RWPE2 (cell line): ENCODE measurements around the gene ETV4.

ENCODE experiments used
- ATAC-seq: fragments of 200-7000 bp; cut with Tn5 transposase; 3 replicates; pipeline ENCODE4 v1.9.1; 2021; ENCODE audit warnings: low read depth
- DNase-seq: peaks from one replicate; pipeline ENCODE4 v3.0.0-alpha.2; 2020; ENCODE audit warnings: low spot score
- H3K27ac ChIP-seq: fragments of 450-650 bp; 2 replicates; pipeline ENCODE4 v1.5.1; 2017; ENCODE audit warnings: mild to moderate bottlenecking; ENCODE audit not compliant: poor library complexity, severe bottlenecking
- H3K27me3 ChIP-seq: fragments of 250-450 bp; sonication (Bioruptor Pico); 2 replicates; pipeline ENCODE4 v1.5.1; 2021; ENCODE audit warnings: mild to moderate bottlenecking, moderate library complexity; ENCODE audit not compliant: insufficient read depth, poor library complexity, severe bottlenecking
- H3K36me3 ChIP-seq: fragments of 250-450 bp; sonication (Bioruptor Pico); 2 replicates; pipeline ENCODE4 v1.5.1; 2020; ENCODE audit warnings: low read depth, mild to moderate bottlenecking, moderate library complexity
- H3K4me1 ChIP-seq: fragments of 250-450 bp; sonication (Bioruptor Pico); 2 replicates; pipeline ENCODE4 v1.5.1; 2021; ENCODE audit warnings: mild to moderate bottlenecking, moderate library complexity; ENCODE audit not compliant: insufficient read depth, poor library complexity, severe bottlenecking
- H3K4me3 ChIP-seq: fragments of 250-450 bp; sonication (Bioruptor Pico); 2 replicates; pipeline ENCODE4 v1.5.1; 2021; ENCODE audit warnings: mild to moderate bottlenecking, moderate library complexity; ENCODE audit not compliant: severe bottlenecking
- H3K9me3 ChIP-seq: fragments of 250-450 bp; sonication (Bioruptor Pico); 2 replicates; pipeline ENCODE4 v1.5.1; 2021; ENCODE audit warnings: mild to moderate bottlenecking, moderate library complexity; ENCODE audit not compliant: severe bottlenecking
- TF ChIP-seq, protein P1 (sequence below): fragments of 450-650 bp; IDR thresholded peaks from one replicate; pipeline ENCODE4 v1.5.1; 2017; ENCODE audit warnings: mild to moderate bottlenecking, moderate library complexity; ENCODE audit not compliant: poor library complexity, severe bottlenecking

Gene ETV4

GRCh38 chr17:43546319-43547188, at the start of gene ETV4:
ETV4 (minus strand) TSS chr17:43546340; CDS start chr17:43545617, 723 bp downstream.
- Histone ChIP-seq H3K9me3 (no peaks in the 10 kb centered on the region), H3K4me1 (peaks cover 24% of the 10 kb centered on the region), H3K36me3 (no peaks in the 10 kb centered on the region), H3K27ac (peak within 1 kb of the TSS; percentile 85), H3K4me3 (peak within 1 kb of the TSS; percentile 56), H3K27me3 (no peaks in the 10 kb centered on the region)
- TF ChIP-seq, protein P1, sequence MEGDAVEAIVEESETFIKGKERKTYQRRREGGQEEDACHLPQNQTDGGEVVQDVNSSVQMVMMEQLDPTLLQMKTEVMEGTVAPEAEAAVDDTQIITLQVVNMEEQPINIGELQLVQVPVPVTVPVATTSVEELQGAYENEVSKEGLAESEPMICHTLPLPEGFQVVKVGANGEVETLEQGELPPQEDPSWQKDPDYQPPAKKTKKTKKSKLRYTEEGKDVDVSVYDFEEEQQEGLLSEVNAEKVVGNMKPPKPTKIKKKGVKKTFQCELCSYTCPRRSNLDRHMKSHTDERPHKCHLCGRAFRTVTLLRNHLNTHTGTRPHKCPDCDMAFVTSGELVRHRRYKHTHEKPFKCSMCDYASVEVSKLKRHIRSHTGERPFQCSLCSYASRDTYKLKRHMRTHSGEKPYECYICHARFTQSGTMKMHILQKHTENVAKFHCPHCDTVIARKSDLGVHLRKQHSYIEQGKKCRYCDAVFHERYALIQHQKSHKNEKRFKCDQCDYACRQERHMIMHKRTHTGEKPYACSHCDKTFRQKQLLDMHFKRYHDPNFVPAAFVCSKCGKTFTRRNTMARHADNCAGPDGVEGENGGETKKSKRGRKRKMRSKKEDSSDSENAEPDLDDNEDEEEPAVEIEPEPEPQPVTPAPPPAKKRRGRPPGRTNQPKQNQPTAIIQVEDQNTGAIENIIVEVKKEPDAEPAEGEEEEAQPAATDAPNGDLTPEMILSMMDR = no peak
- DNase-seq (peak; percentile 96), ATAC-seq (peak; percentile 75)

- H3K36me3 ChIP-seq = no peaks in the 10 kb centered on the region
- H3K4me3 ChIP-seq = no peak overlapping the region
- TF ChIP-seq, protein P1 = no peak
- no peaks in the 10 kb centered on the region for H3K27me3 ChIP-seq
- no peak for ATAC-seq
- H3K9me3 ChIP-seq = no peaks in the 10 kb centered on the region
- DNase-seq = no peak
- H3K4me1 ChIP-seq = peaks cover 23% of the 10 kb centered on the region
- H3K27ac ChIP-seq = no peak overlapping the region
These were observed 49.3 kb upstream of the ETV4 start for GRCh38 chr17:43595466-43595865.

GRCh38 chr17:43591779-43592562, 45.8 kb upstream of the ETV4 start:
- Histone ChIP-seq H3K27me3 (no peaks in the 10 kb centered on the region), H3K36me3 (no peaks in the 10 kb centered on the region), H3K9me3 (no peaks in the 10 kb centered on the region), H3K4me1 (peaks cover 15% of the 10 kb centered on the region), H3K4me3 (no peak overlapping the region), H3K27ac (peak overlapping the region; percentile 74)
- ATAC-seq (peak; percentile 85), DNase-seq (no peak)
- TF ChIP-seq, protein P1 = no peak

- TF ChIP-seq, protein P1 = no peak
- DNase-seq = no peak
- H3K27ac ChIP-seq = peak overlapping the region; percentile 74
- ATAC-seq = no peak
- H3K27me3 ChIP-seq = no peaks in the 10 kb centered on the region
- H3K4me3 ChIP-seq = no peak overlapping the region
- H3K9me3 ChIP-seq = no peaks in the 10 kb centered on the region
- peaks cover 15% of the 10 kb centered on the region for H3K4me1 ChIP-seq
- H3K36me3 ChIP-seq = no peaks in the 10 kb centered on the region
These were observed 44.9 kb upstream of the ETV4 start for GRCh38 chr17:43591001-43591400.
